GM19239 (cell line): ENCODE measurements around the gene PACRG.
"Not testable (repeated sequence)": the region's sequence is repeated elsewhere in the genome, so short reads cannot be mapped to it uniquely, and the experiment has no call there.

Experiments
- DNase-seq: peaks from one replicate; pipeline ENCODE4 v3.0.0; 2011; ENCODE audit warnings: low spot score; ENCODE audit not compliant: insufficient read length
- FAIRE-seq: peaks from 2 replicates; lab custom pipeline; 2011; peaks lifted over from hg19 to GRCh38; lab: Jason Lieb, UNC

PACRG gene

DNA sequence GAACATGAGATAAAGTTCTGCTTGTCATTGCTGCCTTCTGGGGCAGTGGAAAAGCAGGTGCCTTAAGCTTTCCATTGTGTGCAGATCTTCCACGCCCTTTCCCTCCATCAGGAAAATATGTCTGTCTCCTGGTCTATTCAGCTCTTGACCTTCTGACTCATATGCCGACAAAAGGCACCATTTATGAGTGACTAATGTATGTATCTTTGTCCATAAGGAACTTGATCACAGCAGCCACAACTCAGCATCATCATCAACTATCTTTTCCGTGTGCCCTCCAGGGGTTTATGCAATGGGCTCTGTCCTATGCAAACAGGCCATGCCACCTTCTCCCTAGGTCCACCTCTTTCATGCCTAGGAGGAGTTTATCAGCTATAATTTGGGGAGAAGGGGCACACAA is 584.1 kb downstream of the PACRG start:
- FAIRE-seq (no peak), DNase-seq (no peak)

DNA sequence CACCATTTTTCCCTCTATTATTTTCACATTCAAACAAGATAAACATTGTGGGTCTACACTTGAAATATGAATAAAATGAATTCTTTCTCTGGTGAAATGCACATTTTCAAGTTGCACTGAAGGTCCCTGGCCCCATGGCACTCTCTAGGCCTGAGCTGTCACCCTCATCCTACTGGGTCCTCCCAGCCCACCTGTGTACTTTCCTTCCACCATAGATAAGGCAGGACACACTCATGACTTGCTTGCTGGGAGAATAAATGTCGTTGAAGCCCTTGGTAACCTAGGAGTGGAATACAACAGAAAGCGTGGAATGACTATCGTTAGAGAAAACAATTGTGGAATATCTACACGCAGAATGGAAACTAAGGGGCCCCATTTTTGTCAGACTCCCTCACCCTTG is 585.8 kb downstream of the PACRG start:
- FAIRE-seq (no peak), DNase-seq (no peak)

DNA sequence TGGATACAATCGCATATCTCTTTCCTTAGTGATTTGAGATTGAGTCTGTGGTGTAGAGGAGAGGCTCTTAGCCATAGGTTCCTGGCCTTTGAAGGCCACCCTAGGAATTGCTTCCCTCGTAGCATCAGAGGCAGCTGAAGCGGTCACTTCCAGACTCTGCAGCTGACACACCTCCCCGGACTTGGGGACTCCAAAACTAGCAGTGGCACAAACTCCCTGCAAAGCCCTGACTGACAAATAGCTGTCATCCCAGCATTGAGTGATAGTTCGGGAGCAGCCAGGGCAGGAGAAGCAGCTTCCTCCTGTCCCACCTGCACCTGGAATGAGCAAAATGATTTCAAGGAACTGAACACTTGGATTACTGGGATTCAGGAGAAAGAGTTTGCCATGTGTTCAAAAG is 586.2 kb downstream of the PACRG start:
- FAIRE-seq (no peak), DNase-seq (no peak)

DNA sequence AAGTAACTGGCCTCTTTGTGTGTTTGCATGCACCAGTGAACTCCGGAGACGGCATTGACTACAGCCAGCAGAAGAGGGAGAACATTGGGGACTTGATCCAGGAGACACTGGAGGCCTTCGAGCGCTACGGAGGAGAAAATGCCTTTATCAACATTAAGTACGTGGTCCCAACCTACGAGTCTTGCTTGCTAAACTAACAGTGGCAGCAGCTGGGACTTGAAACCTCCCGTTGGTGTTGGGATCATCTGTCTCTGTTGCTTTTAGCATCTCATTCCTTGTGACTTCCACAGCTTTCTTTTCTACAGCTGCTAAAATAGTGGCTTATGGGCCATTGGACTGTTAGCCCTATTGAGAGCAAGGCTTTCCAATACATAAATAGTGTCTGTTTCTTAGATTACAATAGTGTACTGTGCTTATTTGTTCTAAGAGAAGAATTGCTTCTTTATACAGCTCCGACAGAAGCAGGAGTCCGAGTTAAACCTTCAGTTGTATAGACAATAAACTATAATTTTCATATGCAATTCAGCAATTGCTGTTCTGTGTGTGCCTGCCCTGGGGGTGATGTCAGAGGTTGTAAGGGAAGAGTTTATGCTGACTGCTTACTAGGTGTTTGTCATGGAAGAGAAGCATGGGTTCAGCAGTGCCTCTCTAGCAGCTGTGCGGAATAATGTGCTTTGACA is 587.2 kb downstream of the PACRG start:
- no peak for DNase-seq
- FAIRE-seq = no peak

DNA sequence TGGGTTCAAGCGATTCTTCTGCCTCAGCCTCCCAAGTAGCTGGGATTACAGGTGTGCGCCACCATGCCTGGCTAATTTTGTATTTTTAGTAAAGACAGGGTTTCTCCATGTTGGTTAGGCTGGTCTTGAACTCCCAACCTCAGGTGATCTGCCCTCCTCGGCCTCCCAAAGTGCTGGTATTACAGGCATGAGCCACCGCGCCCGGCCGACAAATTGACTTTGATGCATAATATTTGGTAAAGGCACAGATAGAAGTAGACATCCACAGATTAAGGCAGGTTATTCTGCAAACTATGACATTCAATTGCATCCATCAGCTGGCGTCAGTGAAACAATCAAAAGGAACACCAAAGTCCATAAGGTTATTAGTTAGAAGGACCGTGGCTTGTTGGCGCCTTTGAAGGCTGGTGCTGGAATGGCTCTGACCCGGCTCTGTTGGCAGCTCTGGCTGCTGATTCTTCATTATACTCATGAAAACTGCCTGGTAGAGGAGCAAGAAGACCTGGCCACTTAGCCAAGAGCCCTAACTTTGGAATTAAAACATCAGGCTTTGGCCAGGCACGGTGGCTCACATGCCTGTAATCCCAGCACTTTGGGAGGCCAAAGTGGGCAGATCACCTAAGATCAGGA is 589.2 kb downstream of the PACRG start:
- DNase-seq, FAIRE-seq: not testable (repeated sequence)

DNA sequence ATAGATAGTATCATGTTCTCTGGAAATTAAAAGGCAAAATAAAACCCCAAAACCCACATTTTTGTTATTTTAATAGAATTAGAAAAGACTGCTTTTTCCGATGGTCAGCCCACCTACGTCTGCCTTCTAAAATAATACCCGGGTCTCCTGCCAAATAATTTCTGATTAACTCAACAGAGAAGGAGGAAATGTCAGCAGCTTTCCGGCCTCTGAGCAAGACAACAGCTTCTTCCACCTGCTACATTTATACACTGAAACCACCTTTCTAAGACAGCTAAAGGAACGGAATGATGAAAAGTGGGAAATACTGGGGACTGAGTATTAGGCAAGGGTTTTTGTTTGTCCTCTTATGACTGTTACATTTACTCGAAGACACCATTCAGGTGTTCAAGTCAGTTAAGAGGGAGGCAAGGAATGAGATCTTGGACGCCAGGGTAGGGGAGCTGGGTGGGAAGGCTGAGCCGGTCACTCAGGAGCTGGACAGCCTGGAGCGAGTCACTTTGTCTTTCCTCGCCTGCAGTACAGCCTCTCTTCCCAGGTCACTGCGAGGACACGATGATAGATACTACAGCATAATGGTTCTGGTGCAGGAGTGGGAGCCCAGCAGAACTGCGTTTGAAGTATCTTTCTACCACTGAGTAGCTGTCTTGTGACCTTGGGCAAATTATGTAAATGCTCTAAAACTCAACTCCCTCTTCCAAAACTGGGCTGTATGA is 590.5 kb downstream of the PACRG start:
- FAIRE-seq (no peak), DNase-seq (no peak)

DNA sequence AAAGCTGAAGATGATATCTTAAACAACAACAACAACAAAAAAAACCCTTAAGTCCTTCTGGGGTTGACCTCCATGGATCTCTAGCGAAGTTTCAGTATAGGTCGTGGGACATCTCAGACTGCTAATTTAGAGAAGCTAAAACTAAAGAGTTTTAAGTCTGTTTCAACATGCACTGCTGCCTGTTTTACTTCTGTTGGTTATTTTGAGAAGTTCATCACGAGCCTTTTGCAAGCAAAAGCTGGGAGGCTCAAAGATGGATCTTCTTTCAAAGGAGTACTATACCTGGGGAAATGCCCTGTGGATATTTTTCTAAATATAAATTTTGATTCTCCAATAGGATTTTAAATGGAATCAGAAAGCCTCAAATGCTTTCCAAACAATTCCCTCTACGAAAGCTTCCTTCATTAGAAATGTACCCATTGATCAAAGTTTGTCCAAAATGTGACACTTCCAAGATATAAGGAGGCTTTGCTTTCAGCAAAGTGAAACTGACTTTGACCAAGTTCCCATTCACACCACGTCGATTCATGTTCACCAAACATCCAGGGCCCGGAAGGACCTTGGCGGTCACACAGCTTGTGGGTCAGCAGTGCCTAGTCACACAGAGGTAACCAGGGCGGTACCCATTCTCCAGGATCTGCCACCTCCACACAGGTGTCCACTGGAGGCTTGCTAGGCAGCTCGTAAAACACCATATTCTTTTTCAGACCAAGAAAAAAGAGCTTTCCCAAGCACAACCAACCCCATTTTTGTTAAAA is 592.0 kb downstream of the PACRG start:
- no peak for FAIRE-seq

DNA sequence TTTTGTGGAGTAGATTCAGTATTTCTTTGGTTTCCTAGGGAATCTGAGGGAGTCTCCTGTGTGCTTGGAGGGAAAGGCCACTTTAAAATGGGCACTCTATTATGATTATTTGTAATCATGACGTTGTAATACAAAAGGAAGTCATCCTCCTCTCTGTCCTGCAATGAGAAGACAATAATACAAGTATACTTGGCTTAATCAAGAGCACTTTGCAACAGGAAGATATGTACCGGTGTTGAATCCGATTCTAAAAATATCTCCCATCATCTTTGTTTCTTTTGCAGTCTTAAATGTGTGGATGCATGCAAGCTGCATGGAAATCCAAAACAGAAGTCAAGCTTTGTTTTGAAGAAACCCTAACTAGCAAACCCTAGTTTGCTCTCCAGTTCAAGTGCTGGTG is 592.6 kb downstream of the PACRG start:
- no peak for FAIRE-seq
- no peak for DNase-seq

More for the DNA sequence above, 592.0 kb downstream of the PACRG start:
- no peak for DNase-seq

DNA sequence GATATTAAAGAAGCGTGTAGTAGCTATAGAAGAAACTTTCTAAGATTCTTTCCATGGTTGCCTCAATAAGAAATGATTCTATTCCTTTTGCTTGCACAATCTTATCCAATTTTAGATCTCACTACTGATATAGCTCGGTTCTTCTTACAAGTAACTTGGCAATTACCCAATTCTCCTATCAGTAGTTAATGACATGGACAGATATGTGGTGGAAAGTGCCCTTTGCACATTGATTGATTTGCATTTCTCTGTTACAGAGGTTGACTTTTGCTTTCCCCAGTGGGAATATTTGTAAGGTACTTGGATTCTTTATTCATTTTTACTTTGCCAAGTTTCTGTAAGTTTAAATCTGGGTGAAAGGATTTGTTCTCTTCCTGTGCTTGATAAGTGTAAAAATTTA is 593.0 kb downstream of the PACRG start:
- FAIRE-seq (no peak), DNase-seq (no peak)

DNA sequence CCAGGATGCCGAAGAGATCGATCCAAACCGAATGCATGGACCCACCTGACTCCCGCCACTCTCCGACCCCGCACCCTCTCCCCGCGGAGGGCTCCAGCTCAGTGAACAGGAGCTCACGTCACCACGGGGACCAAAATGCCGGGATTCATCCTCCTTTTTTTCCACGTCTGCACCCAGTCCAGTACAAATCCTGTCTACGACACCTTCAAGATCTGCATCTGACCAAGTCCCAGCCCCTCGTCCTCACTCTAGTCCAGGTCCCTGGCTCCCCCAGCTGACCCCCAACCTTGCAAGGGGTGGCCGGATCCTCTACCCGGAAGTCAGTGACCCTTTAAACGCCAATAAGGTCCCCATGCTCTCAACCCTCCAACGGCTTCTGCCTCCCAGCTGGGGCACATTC is 593.9 kb downstream of the PACRG start:
- DNase-seq (no peak), FAIRE-seq (no peak)

DNA sequence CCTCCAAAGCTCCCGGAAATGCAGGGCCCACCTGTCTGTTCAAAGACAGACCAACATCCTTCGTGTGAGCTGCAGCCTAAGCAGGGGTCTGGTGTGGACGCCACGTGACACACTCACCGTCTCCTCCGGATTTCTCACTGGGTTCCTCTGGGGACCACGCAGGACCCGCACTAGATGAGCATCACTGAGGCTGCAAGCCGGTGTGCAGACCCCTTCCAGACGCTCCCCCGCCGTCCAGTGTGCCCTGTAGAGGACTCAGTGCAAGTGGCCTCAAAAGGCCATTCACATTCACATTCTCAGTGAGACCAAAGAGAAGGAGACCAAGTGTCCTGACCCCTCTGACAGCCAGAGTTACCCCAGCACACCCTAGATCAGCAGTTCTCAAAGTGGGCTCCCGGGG is 595.5 kb downstream of the PACRG start:
- FAIRE-seq = no peak
- DNase-seq = no peak

DNA sequence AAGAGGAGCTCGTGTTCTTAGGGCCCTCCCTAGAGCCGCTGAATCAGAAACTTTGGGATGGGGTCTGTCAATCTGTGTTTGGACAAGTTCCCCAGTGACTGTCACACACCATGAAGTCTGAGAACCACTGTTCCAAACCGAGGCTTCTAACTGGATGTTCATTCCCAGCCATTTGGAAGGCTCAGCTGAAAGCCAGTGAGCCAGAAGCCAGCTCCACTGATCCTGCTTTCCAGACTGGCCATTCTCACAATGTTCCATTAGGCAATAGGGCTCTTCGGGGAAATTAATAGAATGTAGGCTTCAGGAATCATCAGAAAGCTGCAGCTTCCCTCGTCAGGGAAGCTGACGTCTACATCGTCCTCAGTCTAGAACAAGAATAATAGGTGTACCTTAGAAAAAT is 595.9 kb downstream of the PACRG start:
- FAIRE-seq = no peak
- DNase-seq = no peak

DNA sequence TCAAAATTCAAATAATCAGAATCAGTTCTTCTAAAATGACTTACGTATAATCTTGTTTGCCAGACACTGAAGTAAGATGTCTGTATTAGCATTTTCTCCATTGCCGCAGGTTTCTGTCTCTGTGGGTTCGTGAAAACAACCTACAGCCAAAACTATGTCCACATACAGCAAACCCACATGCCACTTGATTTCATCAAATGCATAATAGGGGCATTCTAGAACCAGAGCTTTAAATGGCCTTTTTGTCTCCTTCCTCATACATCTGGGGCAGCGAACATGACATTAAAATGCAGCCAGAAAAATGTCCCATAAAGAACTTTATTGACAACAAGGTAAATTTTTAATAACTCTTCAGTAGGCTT is 596.5 kb downstream of the PACRG start:
- FAIRE-seq = no peak
- DNase-seq = no peak

DNA sequence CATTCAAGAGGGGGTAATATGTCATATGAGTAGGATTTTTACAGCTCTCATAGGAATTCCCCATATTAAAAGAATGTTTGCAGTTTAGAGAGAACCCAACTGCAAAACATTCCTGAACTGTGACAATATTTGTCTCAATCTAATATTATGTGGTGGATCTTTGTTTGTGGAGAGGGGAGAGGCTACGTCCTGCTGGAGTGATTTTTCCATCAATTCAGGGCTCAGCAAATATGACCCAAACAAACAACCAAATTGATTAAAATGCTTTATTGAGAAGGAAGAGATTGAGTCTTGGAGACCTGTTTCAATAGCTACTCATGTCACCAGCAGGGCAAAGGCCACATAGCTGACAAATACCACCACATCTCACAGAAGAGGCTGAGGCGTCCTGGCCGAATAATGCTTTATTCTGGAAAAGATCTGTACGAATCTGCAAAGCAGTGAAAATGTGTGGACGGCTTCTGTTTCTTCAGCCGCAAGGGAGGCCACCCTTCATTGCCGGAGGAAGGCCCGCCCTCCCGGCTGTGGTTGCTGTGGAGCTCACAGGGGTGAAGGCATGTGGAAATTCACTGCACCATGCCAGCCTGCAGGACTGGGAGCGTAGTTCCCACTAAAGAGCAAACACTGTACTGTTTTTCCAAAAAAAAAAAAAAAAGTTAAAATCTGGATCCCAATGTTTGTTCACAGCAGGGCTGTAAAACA is 597.1 kb downstream of the PACRG start:
- DNase-seq = no peak
- FAIRE-seq = no peak

DNA sequence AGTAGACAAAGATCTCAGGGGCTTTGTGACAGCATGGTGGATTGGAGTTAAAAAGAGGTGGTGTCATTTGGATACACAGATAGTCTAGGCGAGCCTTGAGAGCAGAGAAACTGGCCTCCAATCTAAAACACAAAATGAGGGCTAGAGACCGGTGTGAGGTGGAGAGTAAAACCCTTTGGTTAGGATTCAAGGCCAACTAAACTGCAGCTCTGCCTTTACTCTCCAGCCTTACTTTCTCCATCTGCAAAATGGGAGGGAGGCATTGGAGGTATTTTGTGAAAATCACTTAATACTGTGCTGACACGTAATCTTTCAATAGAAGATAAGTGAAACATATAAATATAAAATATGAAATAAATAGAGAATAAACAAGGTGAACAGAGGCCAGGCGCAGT is 597.6 kb downstream of the PACRG start:
- no peak for DNase-seq
- FAIRE-seq = no peak

DNA sequence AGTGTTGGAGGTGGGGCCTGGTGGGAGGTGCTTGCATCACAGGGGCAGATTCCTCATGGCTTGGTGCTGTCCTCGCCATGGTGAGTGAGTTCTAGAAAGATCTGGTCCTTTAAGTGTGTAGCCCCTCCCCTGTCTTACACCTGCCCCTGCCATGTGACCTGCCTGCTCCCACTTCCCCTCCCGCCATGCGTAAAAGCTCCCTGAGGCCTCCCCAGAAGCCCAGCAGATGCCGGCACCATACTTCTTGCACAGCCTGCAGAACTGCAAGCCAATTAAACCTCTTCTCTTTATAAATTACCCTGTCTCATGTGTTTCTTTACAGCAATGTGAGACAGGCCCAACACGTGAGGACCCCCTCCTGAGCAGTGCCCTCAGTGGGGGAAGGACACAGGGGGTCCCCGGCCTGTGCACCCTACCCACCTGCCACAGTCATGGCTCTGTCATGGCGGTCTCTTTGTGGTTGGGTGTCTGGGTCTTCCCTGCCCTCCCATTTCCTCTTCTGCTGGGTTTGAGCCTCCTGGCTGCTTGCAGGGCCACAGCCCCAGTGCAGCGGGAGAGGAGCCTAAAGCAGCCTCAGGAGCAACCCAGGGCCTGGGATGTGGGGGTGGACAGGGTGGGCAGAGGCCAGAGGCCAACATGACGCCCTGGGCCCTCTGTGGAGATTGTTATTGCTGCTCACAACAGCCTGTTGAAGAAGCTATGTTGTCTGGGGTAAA is 599.5 kb downstream of the PACRG start:
- FAIRE-seq (no peak), DNase-seq (no peak)

DNA sequence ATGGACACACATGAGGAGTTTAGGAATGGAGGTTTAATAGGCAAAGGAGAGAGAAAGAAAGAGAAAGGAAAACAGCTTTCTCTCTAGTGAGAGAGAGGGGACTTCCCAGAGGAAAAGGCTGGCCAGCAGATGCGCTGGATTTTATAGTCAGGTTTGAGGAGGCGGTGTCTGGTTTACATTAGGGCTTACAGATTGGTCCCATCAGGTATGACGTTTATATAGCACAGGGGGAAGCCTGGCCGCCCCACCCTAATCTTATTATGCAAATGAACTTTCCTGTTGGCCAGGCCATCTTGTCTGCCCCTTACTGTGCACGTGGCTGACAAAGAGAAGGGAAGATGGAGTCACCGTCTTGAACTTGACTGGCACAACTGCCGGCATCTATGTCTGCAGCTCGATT is 600.1 kb downstream of the PACRG start:
- FAIRE-seq (no peak), DNase-seq (no peak)

DNA sequence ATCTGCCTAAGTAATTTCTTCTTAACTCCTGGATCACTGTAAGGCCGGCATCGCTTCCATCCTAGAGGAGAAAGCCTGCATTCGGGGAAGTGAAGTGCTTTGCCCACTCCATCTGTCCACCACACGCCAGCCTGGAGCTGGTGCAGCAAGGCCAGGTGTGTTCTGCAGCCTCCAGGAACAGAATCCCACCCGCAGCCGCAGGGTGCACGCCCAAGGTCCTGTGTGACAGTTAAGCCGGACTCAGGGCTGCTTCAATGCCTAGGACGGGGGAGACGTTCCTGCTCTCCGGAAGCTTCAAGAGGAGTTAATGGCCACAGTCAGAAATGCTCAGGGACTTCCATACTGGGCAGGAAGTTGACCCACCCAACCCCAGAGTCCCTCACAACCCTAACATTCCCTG is 600.6 kb downstream of the PACRG start:
- FAIRE-seq = no peak
- DNase-seq = no peak

DNA sequence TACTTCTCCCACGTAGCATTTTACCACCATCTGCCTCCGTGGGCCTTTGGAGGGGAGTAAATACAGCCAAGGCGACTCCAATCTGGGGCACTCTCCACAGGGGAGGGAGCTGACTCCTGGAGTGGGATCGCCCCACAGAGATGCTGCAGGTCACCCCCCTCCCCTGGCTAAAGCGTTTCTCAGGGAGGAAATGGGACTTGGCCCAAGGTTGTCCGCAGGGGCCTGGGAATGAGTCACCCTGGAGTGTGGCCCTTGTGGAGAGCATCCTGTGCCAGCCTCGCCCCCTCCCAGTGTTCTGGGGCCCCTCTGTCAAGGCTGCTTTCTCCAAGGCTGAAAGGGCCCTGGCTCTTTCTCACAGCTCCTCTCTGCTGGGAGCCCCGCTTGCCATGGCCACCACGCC is 602.2 kb downstream of the PACRG start:
- DNase-seq (no peak), FAIRE-seq (no peak)

DNA sequence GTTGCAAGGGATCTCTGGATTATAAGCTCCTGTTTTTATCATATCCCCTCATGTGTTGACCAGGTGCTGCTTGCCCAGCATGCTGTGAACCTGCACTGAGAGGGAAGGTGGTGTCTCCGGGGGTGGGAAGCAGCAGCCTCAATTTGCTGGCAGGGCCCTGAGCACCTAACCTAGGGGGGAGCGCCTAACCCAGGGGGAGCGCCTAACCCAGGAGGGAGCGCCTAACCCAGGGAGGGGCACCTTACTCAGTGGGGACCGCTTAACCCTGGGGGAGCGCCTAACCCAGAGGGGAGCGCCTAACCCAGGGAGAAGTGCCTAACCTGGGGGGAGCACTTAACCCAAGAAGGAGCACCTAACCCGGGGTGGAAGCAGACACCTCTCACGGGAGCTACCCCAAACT is 603.5 kb downstream of the PACRG start:
- DNase-seq (no peak), FAIRE-seq (no peak)
